HG02870 (cell line): ENCODE data around the gene SPTBN1.
"Not testable (repeated sequence)": the region's sequence is repeated elsewhere in the genome, so short reads cannot be mapped to it uniquely, and the experiment has no call there.

Source experiments
- ATAC-seq: cut with Tn5 transposase; IDR thresholded peaks from one replicate; pipeline ENCODE4 v1.9.1; 2021; ENCODE audit warnings: mild to moderate bottlenecking, moderate library complexity; ENCODE audit not compliant: unreplicated experiment

SPTBN1 gene

GRCh38 chr2:54687595-54688152, 231.5 kb downstream of the SPTBN1 start:
- no peak for ATAC-seq

- no peak for ATAC-seq
These were observed 235.5 kb downstream of the SPTBN1 start for GRCh38 chr2:54691445-54692135.

- ATAC-seq = no peak
These were observed 236.4 kb downstream of the SPTBN1 start for GRCh38 chr2:54692556-54692955.

GRCh38 chr2:54695378-54695777, 239.3 kb downstream of the SPTBN1 start:
- ATAC-seq = no peak

GRCh38 chr2:54697934-54698333, 241.8 kb downstream of the SPTBN1 start:
- ATAC-seq = no peak

- not testable (repeated sequence) for ATAC-seq
These were observed 242.8 kb downstream of the SPTBN1 start for GRCh38 chr2:54698926-54699325.

GRCh38 chr2:54699665-54700064, 243.5 kb downstream of the SPTBN1 start:
- ATAC-seq = no peak

- no peak for ATAC-seq
These were observed 244.9 kb downstream of the SPTBN1 start for GRCh38 chr2:54701029-54701428.

GRCh38 chr2:54704238-54704637, 248.1 kb downstream of the SPTBN1 start:
- ATAC-seq = no peak

- ATAC-seq = no peak
These were observed 248.8 kb downstream of the SPTBN1 start for GRCh38 chr2:54704688-54705605.

- no peak for ATAC-seq
These were observed 250.5 kb downstream of the SPTBN1 start for GRCh38 chr2:54706622-54707021.

- ATAC-seq = peak; percentile 38
These were observed 252.6 kb downstream of the SPTBN1 start for GRCh38 chr2:54708584-54709335.

GRCh38 chr2:54709336-54709809, 253.2 kb downstream of the SPTBN1 start:
- peak; percentile 38 for ATAC-seq

- ATAC-seq = no peak
These were observed 254.1 kb downstream of the SPTBN1 start for GRCh38 chr2:54710216-54710615.

- ATAC-seq = no peak
These were observed 256.4 kb downstream of the SPTBN1 start for GRCh38 chr2:54712516-54712915.

GRCh38 chr2:54714996-54715395, 258.9 kb downstream of the SPTBN1 start:
- no peak for ATAC-seq

- ATAC-seq = no peak
These were observed 260.2 kb downstream of the SPTBN1 start for GRCh38 chr2:54716375-54716774.

GRCh38 chr2:54720563-54720962, 264.4 kb downstream of the SPTBN1 start:
- no peak for ATAC-seq
